HG02798 (cell line): Measurements from ENCODE around the gene TAF9.
"Not testable (repeated sequence)": the region's sequence is repeated elsewhere in the genome, so short reads cannot be mapped to it uniquely, and the experiment has no call there.

Experiments
- ATAC-seq: cut with Tn5 transposase; IDR thresholded peaks from one replicate; pipeline ENCODE4 v1.9.1; 2021; ENCODE audit warnings: mild to moderate bottlenecking; ENCODE audit not compliant: unreplicated experiment, poor library complexity

The TAF9 gene

GRCh38 chr5:69341520-69342161, 27.7 kb downstream of the TAF9 start:
- no peak for ATAC-seq

GRCh38 chr5:69335341-69335935, 33.9 kb downstream of the TAF9 start:
- ATAC-seq, result no peak

GRCh38 chr5:69334793-69335268, 34.5 kb downstream of the TAF9 start:
- peak; percentile 66 for ATAC-seq

GRCh38 chr5:69333668-69334315, 35.5 kb downstream of the TAF9 start:
- ATAC-seq, result not testable (repeated sequence)

GRCh38 chr5:69331528-69332445, 37.5 kb downstream of the TAF9 start:
- ATAC-seq, result no peak

- no peak for ATAC-seq
Measured at GRCh38 chr5:69329905-69330489, 39.3 kb downstream of the TAF9 start.

- no peak for ATAC-seq
Measured at GRCh38 chr5:69326365-69326764, 43.0 kb downstream of the TAF9 start.

GRCh38 chr5:69317391-69317790, 51.9 kb downstream of the TAF9 start:
- ATAC-seq, result no peak

GRCh38 chr5:69315972-69316371, 53.3 kb downstream of the TAF9 start:
- no peak for ATAC-seq
